ENCODE results near the gene RAPGEF6.
"Not testable (repeated sequence)": the region's sequence is repeated elsewhere in the genome, so short reads cannot be mapped to it uniquely, and the experiment has no call there.

Gene RAPGEF6

GRCh38 chr5:131426011-131426410, 209.0 kb downstream of the RAPGEF6 start:
- DNase-seq (ENCODE audit: low spot score) = no peak

- DNase-seq (ENCODE audit: low spot score) = no peak
Measured at GRCh38 chr5:131423056-131423455, 212.0 kb downstream of the RAPGEF6 start.

- DNase-seq (ENCODE audit: low spot score) = no peak
Measured at GRCh38 chr5:131419877-131420276, 215.2 kb downstream of the RAPGEF6 start.

GRCh38 chr5:131418846-131419245, 216.2 kb downstream of the RAPGEF6 start:
- no peak for DNase-seq (ENCODE audit: low spot score)

GRCh38 chr5:131417240-131417869, 217.7 kb downstream of the RAPGEF6 start:
- DNase-seq (ENCODE audit: low spot score) = peak; percentile 86

GRCh38 chr5:131416729-131417128, 218.3 kb downstream of the RAPGEF6 start:
- DNase-seq (ENCODE audit: low spot score) = no peak

- DNase-seq (ENCODE audit: low spot score) = peak; percentile 39
Measured at GRCh38 chr5:131413605-131414559, 221.1 kb downstream of the RAPGEF6 start.

- no peak for DNase-seq (ENCODE audit: low spot score)
Measured at GRCh38 chr5:131406975-131407638, 227.9 kb downstream of the RAPGEF6 start.

- no peak for DNase-seq (ENCODE audit: low spot score)
Measured at GRCh38 chr5:131406076-131406475, 229.0 kb downstream of the RAPGEF6 start.

GRCh38 chr5:131405674-131406073, 229.4 kb downstream of the RAPGEF6 start:
- no peak for DNase-seq (ENCODE audit: low spot score)

- no peak for DNase-seq (ENCODE audit: low spot score)
Measured at GRCh38 chr5:131400585-131400984, 234.4 kb downstream of the RAPGEF6 start.

GRCh38 chr5:131399007-131399406, 236.0 kb downstream of the RAPGEF6 start:
- DNase-seq (ENCODE audit: low spot score) = not testable (repeated sequence)

- DNase-seq (ENCODE audit: low spot score) = no peak
Measured at GRCh38 chr5:131396630-131397273, 238.3 kb downstream of the RAPGEF6 start.

GRCh38 chr5:131396015-131396414, 239.0 kb downstream of the RAPGEF6 start:
- DNase-seq (ENCODE audit: low spot score) = no peak

GRCh38 chr5:131394128-131394527, 240.9 kb downstream of the RAPGEF6 start:
- DNase-seq (ENCODE audit: low spot score) = peak; percentile 83

- DNase-seq (ENCODE audit: low spot score) = no peak
Measured at GRCh38 chr5:131393498-131393968, 241.5 kb downstream of the RAPGEF6 start.

GRCh38 chr5:131392466-131393095, 242.4 kb downstream of the RAPGEF6 start:
- DNase-seq (ENCODE audit: low spot score) = peak; percentile 34

- DNase-seq (ENCODE audit: low spot score) = no peak
Measured at GRCh38 chr5:131389869-131390265, 245.2 kb downstream of the RAPGEF6 start.

GRCh38 chr5:131389096-131389868, 245.7 kb downstream of the RAPGEF6 start:
- no peak for DNase-seq (ENCODE audit: low spot score)

GRCh38 chr5:131387255-131387654, 247.8 kb downstream of the RAPGEF6 start:
- DNase-seq (ENCODE audit: low spot score) = no peak

- no peak for DNase-seq (ENCODE audit: low spot score)
Measured at GRCh38 chr5:131386779-131387178, 248.2 kb downstream of the RAPGEF6 start.

Data from CD4-positive, alpha-beta T cell treated with Interleukin-2 at 100 ng/mL for 4 hours (primary cell).